Uterus (tissue), 4 donors: Measurements from ENCODE around the gene CARD8. TPM values are rescaled to one million over a fixed set of nuclear protein-coding genes. Genes with fewer than 3 reads are reported as not detected.

Source experiments
- DNase-seq, 2 donors: peaks; one replicate each; pipeline ENCODE4 v3.0.0-alpha.2; 2019 to 2020
- H3K27ac ChIP-seq, 2 donors: fragments of 200-600 bp; sonication (generic); 1 replicate in 1 of 2; 2 replicates in 1 of 2; pipeline ENCODE4 v1.5.1; 2016 to 2018
- H3K27me3 ChIP-seq, 2 donors: fragments of 200-600 bp; sonication (generic); one replicate each; pipeline ENCODE4 v1.5.1; 2018 to 2019; ENCODE audit warnings: control low read depth in 1 of 2
- H3K36me3 ChIP-seq, 2 donors: fragments of 200-600 bp; sonication (generic); one replicate each; pipeline ENCODE4 v1.5.1; 2019; ENCODE audit warnings: control low read depth in 1 of 2
- H3K4me1 ChIP-seq, 2 donors: fragments of 200-600 bp; sonication (generic); one replicate each; pipeline ENCODE4 v1.5.1; 2018 to 2019; ENCODE audit warnings: control low read depth in 1 of 2
- H3K4me3 ChIP-seq, 2 donors: fragments of 200-600 bp; sonication (generic); 1 replicate in 1 of 2; 2 replicates in 1 of 2; pipeline ENCODE4 v1.5.1; 2018 to 2019; ENCODE audit warnings: mild to moderate bottlenecking in 1 of 2
- H3K9me3 ChIP-seq, 2 donors: fragments of 200-600 bp; sonication (generic); one replicate each; pipeline ENCODE4 v1.5.1; 2019; ENCODE audit warnings: control low read depth in 1 of 2
- CTCF ChIP-seq, 4 experiments: fragments of 200-600 bp in 2 of 4; fragments of 450-650 bp in 2 of 4; sonication (generic) in 2 of 4; IDR thresholded peaks; one replicate each; pipeline ENCODE4 v1.5.1; 2016 to 2019; ENCODE audit warnings: antibody characterized with exemption in 4 of 4, mild to moderate bottlenecking in 2 of 4, moderate library complexity in 1 of 4
- POLR2A ChIP-seq, 2 donors: fragments of 450-650 bp; IDR thresholded peaks; one replicate each; pipeline ENCODE4 v1.6.1; 2016; ENCODE audit warnings: antibody characterized with exemption in 2 of 2, mild to moderate bottlenecking in 1 of 2, moderate library complexity in 1 of 2
- intact Hi-C: fragments of 100-400 bp; cut with DNase I; formaldehyde crosslinking; loops from one replicate; pipeline ENCODE4 v1.15.1; 2023; ENCODE audit warnings: low total_unique reads
- total RNA-seq, 4 donors: library from RNA; depleted of rRNA in 3 of 4; stranded (reverse); fragments of >200 nt in 3 of 4; gene quantifications; one replicate each; pipeline versions ENCODE4 v1.1.0 to v1.2.4, GENCODE V29; 2014 to 2023
- donor health status: DM: yes; HTN: yes; CAD: no.

Gene CARD8
- total RNA-seq, 4 donors from 2014 or later = 18.8 to 80.2 (median 53.0) TPM

- Histone ChIP-seq H3K27me3 (no peaks in the 10 kb centered on the region), H3K4me1 (no peaks in the 10 kb centered on the region), H3K9me3 (no peaks in the 10 kb centered on the region), H3K27ac (no peak overlapping the region), H3K36me3 (no peaks in the 10 kb centered on the region), H3K4me3 (no peak overlapping the region)
- intact Hi-C loops = no loop called here
- no peak for DNase-seq
- no peak for TF ChIP-seq CTCF (IDR thresholded peaks at IDR 0.05)
- TF ChIP-seq POLR2A (IDR thresholded peaks at IDR 0.05) = no peak
These were observed 65.3 kb downstream of the CARD8 start for GRCh38 chr19:48190288-48190884.

- TF ChIP-seq POLR2A (IDR thresholded peaks at IDR 0.05) (no peak), CTCF (IDR thresholded peaks at IDR 0.05) (no peak)
- Histone ChIP-seq H3K27me3 (no peaks in the 10 kb centered on the region), H3K36me3 (no peaks in the 10 kb centered on the region), H3K4me1 (no peaks in the 10 kb centered on the region), H3K4me3 (no peak overlapping the region), H3K9me3 (no peaks in the 10 kb centered on the region), H3K27ac (no peak overlapping the region)
- DNase-seq = no peak
- intact Hi-C loops = no loop called here
These were observed 69.1 kb downstream of the CARD8 start for GRCh38 chr19:48186541-48186991.

GRCh38 chr19:48186015-48186414 is 69.7 kb downstream of the CARD8 start:
- H3K27ac ChIP-seq = no peak overlapping the region
- intact Hi-C loops = no loop called here
- H3K4me1 ChIP-seq = no peaks in the 10 kb centered on the region
- H3K4me3 ChIP-seq = no peak overlapping the region
- no peaks in the 10 kb centered on the region for H3K36me3 ChIP-seq
- no peak for TF ChIP-seq CTCF (IDR thresholded peaks at IDR 0.05)
- DNase-seq = no peak
- no peaks in the 10 kb centered on the region for H3K27me3 ChIP-seq
- H3K9me3 ChIP-seq = no peaks in the 10 kb centered on the region

- intact Hi-C loops = no loop called here
- no peak for DNase-seq
- Histone ChIP-seq H3K36me3 (no peaks in the 10 kb centered on the region), H3K4me1 (no peaks in the 10 kb centered on the region), H3K27ac (no peak overlapping the region), H3K27me3 (no peaks in the 10 kb centered on the region), H3K9me3 (no peaks in the 10 kb centered on the region), H3K4me3 (no peak overlapping the region)
- no peak for TF ChIP-seq CTCF (IDR thresholded peaks at IDR 0.05)
- TF ChIP-seq POLR2A (IDR thresholded peaks at IDR 0.05) = no peak
These were observed 72.4 kb downstream of the CARD8 start for GRCh38 chr19:48183356-48183755.

- TF ChIP-seq POLR2A (IDR thresholded peaks at IDR 0.05) = no peak
- TF ChIP-seq CTCF (IDR thresholded peaks at IDR 0.05) = no peak
- intact Hi-C loops = no loop called here
- no peaks in the 10 kb centered on the region for H3K27me3 ChIP-seq
- H3K9me3 ChIP-seq = no peaks in the 10 kb centered on the region
- H3K27ac ChIP-seq = no peak overlapping the region
- no peaks in the 10 kb centered on the region for H3K4me1 ChIP-seq
- DNase-seq = no peak
- no peaks in the 10 kb centered on the region for H3K36me3 ChIP-seq
- H3K4me3 ChIP-seq = no peak overlapping the region
These were observed 73.3 kb downstream of the CARD8 start for GRCh38 chr19:48182434-48182833.
